GM13977 (cell line): ENCODE data around the gene NAV1.

Source experiments
- DNase-seq: peaks from one replicate; pipeline ENCODE4 v3.0.0; 2012; ENCODE audit warnings: low spot score
- in situ Hi-C: fragments of 300-500 bp; cut with MboI; formaldehyde crosslinking; loops from one replicate; pipeline ENCODE4 v1.12.0; 2022; ENCODE audit warnings: low sequenced_read_pairs, low pct_unique_long_range_greater_than_20kb, mixed read lengths, inconsistent platforms; ENCODE audit not compliant: unreplicated experiment
- TF ChIP-seq, protein P1 (sequence below): IDR thresholded peaks from 2 replicates; pipeline ENCODE4 v1.5.1; 2012; ENCODE audit warnings: mild to moderate bottlenecking, control low read depth; ENCODE audit not compliant: insufficient read depth; ENCODE audit errors: extremely low read depth, missing control alignments

Gene NAV1

DNA sequence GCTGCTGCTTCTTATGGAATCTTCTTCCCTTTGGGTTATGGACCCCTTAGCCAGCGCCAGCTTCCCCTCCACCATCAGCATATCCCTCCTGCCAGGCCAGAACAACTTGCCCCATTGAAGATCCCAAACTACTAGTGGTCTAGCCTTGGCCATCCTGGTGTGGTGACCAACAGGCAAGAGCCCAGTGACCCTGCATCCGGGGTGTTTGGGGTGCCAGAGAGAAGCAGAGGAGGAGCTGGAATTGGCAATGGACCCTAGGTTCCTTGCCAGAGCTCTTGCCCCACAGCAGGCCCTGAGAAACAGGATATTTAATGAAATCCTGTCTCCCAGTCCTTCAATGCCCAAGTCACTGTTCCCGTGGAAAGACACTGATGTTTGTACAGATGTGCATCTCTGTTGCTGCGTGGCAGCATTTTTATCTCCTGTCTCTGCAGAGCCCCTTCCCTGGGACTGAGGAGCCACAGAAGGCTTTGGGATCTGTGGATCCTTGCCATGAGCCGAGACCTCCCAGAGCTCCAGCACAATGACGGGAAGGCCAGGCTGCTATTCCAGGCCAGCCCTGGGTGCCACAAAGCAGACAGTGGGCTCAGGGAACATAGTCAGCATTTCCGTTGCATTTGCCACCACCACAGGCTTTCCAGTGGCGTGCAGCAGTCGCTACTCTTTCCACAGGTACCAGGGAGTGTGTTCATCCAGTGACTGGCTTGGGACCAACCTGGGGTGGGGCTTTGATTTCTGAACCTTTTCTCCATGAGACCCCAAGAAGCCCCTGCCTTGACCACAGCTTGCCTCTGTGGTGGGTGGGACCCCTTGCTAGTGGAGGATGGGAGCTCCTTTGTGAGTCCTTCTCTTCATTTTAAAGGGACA is 21.6 kb downstream of the NAV1 start:
- in situ Hi-C loops = loop anchor here (10.0 kb wide), 1 partner anchor 244 kb away; no protein-coding TSS in a partner anchor
- TF ChIP-seq, protein P1, sequence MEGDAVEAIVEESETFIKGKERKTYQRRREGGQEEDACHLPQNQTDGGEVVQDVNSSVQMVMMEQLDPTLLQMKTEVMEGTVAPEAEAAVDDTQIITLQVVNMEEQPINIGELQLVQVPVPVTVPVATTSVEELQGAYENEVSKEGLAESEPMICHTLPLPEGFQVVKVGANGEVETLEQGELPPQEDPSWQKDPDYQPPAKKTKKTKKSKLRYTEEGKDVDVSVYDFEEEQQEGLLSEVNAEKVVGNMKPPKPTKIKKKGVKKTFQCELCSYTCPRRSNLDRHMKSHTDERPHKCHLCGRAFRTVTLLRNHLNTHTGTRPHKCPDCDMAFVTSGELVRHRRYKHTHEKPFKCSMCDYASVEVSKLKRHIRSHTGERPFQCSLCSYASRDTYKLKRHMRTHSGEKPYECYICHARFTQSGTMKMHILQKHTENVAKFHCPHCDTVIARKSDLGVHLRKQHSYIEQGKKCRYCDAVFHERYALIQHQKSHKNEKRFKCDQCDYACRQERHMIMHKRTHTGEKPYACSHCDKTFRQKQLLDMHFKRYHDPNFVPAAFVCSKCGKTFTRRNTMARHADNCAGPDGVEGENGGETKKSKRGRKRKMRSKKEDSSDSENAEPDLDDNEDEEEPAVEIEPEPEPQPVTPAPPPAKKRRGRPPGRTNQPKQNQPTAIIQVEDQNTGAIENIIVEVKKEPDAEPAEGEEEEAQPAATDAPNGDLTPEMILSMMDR = no peak

GRCh38 chr1:201561195-201561564 is 22.3 kb downstream of the NAV1 start:
- TF ChIP-seq, protein P1 = no peak
- DNase-seq = no peak
- in situ Hi-C loops = loop anchor here (10.0 kb wide), 1 partner anchor 244 kb away; no protein-coding TSS in a partner anchor

More for the DNA sequence above, 21.6 kb downstream of the NAV1 start:
- no peak for DNase-seq

GRCh38 chr1:201561601-201562000 is 22.7 kb downstream of the NAV1 start:
- TF ChIP-seq, protein P1 = no peak
- no peak for DNase-seq
- in situ Hi-C loops = loop anchor here (10.0 kb wide), 1 partner anchor 243 kb away; no protein-coding TSS in a partner anchor

- DNase-seq = no peak
- in situ Hi-C loops = loop anchor here (10.0 kb wide), 1 partner anchor 243 kb away; no protein-coding TSS in a partner anchor
- TF ChIP-seq, protein P1 = no peak
Observed at GRCh38 chr1:201562257-201562656, 23.3 kb downstream of the NAV1 start.

- no peak for DNase-seq
- in situ Hi-C loops = loop anchor here (10.0 kb wide), 1 partner anchor 242 kb away; no protein-coding TSS in a partner anchor
- TF ChIP-seq, protein P1 = no peak
Observed at GRCh38 chr1:201562659-201563405, 23.9 kb downstream of the NAV1 start.

DNA sequence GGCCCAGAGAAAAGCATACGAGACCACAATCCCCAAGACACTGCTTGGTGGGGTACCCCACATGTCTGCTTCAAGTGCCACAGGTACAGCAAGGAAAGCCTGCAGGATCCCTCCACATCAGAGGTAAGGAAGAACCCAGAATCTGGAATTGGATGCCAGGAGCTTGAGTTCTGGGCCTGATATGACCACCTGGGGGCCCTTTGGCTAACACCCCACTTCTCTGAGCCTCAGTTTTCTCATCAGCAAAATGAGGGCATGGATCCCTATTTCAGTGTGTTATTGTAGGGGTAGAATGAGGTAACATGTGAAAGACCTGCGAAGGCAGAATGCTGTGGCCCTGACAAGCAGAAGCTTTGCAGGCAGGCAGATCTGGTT is 24.5 kb downstream of the NAV1 start:
- in situ Hi-C loops = loop anchor here (10.0 kb wide), 1 partner anchor 241 kb away; no protein-coding TSS in a partner anchor
- DNase-seq = no peak
- TF ChIP-seq, protein P1 = no peak
